ENCODE data around the gene CCDC188. TPM values are rescaled to one million over a fixed set of nuclear protein-coding genes. Genes with fewer than 3 reads are reported as not detected.

Gene CCDC188
- total and polyA plus RNA-seq, 4 donors, result not detected

- peaks cover 3 to 15% (median 4%) of the 10 kb centered on the region in 4 donors for H3K36me3 ChIP-seq (ENCODE audit: control insufficient read depth in 4 of 4, insufficient read depth in 3 of 4, low read depth in 1 of 4, low read length in 3 of 4)
- no peaks in the 10 kb centered on the region for H3K27me3 ChIP-seq (ENCODE audit: control insufficient read depth in 4 of 4, insufficient read depth in 4 of 4, low read length in 3 of 4)
- 52% methylated on average over 2 of the region's 2 CpGs for WGBS
- H3K4me3 ChIP-seq (ENCODE audit: low read depth in 1 of 3, low read length in 3 of 3), result no peak overlapping the region
- DNase-seq (ENCODE audit: low spot score), result no peak
- H3K9ac ChIP-seq (ENCODE audit: low read depth in 1 of 2, low read length in 2 of 2), result no peak overlapping the region
- no peaks in the 10 kb centered on the region for H3K9me3 ChIP-seq (ENCODE audit: control insufficient read depth in 4 of 4, low read length in 3 of 4)
- peak overlapping the region; percentile 3 to 66 for H3K27ac ChIP-seq (ENCODE audit: low read depth in 1 of 2, low read length in 2 of 2)
- H3K4me1 ChIP-seq (ENCODE audit: control insufficient read depth in 4 of 4, insufficient read depth in 4 of 4, low read length in 3 of 4), result peaks cover 11 to 83% (median 74%) of the 10 kb centered on the region in 4 donors
- no peak for TF ChIP-seq FOXA1 (IDR thresholded peaks at IDR 0.05)
- no peak for TF ChIP-seq REST (IDR thresholded peaks at IDR 0.05)
- TF ChIP-seq NR2F2 (IDR thresholded peaks at IDR 0.05), result no peak
- no peak for TF ChIP-seq RAD21 (IDR thresholded peaks at IDR 0.05)
- no peak for TF ChIP-seq EGR1 (IDR thresholded peaks at IDR 0.05; ENCODE audit: low read depth in 2 of 2)
- TF ChIP-seq HNF4A (conservative IDR thresholded peaks at IDR 0.05), result no peak
- no peak for TF ChIP-seq CTCF (IDR thresholded peaks at IDR 0.05; ENCODE audit: low read depth, low read length, missing input control)
- no peak for TF ChIP-seq HNF4G (IDR thresholded peaks at IDR 0.05)
- TF ChIP-seq FOXA2 (IDR thresholded peaks at IDR 0.05), result no peak
- TF ChIP-seq MAX (IDR thresholded peaks at IDR 0.05), result no peak
- no peak for TF ChIP-seq ATF3 (IDR thresholded peaks at IDR 0.05)
- TF ChIP-seq JUND (IDR thresholded peaks at IDR 0.05), result no peak
- no peak for TF ChIP-seq YY1 (IDR thresholded peaks at IDR 0.05)
- TF ChIP-seq GABPA (IDR thresholded peaks at IDR 0.05 in 1 of 2, conservative IDR thresholded peaks at IDR 0.05 in 1 of 2), result no peak
- TF ChIP-seq ZBTB33 (IDR thresholded peaks at IDR 0.05), result no peak
- TF ChIP-seq RXRA (IDR thresholded peaks at IDR 0.05), result no peak
- TF ChIP-seq SP1 (IDR thresholded peaks at IDR 0.05), result no peak
- no peak for TF ChIP-seq TAF1 (conservative IDR thresholded peaks at IDR 0.05)
Observed at GRCh38 chr22:20128619-20128901, 22.3 kb downstream of the CCDC188 start.

Data from liver (tissue), 9 donors.